HPDE6-E6E7 (cell line): ENCODE data around the gene SETDB1.
A peak's percentile ranks its signal among the peaks of the same experiment; 100 is the strongest.

ENCODE experiments used
- DNase-seq: peaks from one replicate; pipeline ENCODE4 v3.0.0; 2011; ENCODE audit warnings: missing footprints; ENCODE audit errors: extremely low spot score

SETDB1 gene

GRCh38 chr1:150931773-150932172 lies 5.6 kb downstream of the SETDB1 start:
- no peak for DNase-seq

GRCh38 chr1:150944856-150945255 lies 18.7 kb downstream of the SETDB1 start:
- DNase-seq: no peak

- no peak for DNase-seq
These were observed 28.5 kb downstream of the SETDB1 start for GRCh38 chr1:150954708-150955107.

DNA sequence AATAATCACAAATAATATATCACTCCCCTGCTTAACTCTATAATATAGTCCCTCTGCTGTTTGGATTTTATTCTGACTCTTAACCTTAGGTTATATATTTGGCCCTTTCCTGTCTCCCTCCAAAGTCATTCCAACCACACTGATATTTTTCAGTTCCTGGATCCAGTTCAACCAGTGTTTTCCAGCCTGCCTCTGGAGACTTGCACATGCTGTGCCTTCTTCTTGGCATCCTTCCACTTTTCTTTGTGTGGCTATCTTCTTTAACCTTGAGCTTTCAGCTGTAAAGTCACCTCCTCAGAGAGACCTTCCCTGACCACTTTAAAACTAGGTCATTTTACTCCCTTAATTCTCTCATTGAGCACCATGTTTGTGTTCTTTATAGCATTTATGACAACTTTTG lies 29.1 kb downstream of the SETDB1 start:
- no peak for DNase-seq

DNA sequence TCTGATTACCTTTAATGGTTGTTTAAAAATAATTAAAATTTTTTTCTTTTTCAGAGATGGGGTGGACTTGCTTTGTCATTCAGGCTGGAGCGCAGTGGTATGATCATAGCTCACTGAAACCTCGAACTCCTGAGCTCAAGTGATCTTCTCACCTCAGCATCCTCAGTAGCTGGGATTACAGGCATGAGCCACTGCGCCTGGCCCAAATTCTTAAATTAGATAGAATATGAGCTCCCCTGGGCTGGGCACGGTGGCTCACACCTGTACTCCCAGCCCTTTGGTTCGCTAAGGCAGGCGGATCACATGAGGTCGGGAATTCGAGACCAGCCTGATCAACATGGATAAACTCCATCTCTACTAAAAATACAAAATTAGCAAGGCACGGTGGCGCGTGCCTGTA lies 31.5 kb downstream of the SETDB1 start:
- no peak for DNase-seq

DNA sequence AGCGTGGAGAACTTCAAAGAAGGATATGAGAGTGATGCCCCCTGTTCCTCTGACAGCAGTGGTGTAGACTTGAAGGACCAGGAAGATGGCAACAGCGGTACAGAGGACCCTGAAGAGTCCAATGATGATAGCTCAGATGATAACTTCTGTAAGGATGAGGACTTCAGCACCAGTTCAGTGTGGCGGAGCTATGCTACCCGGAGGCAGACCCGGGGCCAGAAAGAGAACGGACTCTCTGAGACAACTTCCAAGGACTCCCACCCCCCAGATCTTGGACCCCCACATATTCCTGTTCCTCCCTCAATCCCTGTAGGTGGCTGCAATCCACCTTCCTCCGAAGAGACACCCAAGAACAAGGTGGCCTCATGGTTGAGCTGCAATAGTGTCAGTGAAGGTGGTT lies 34.5 kb downstream of the SETDB1 start:
- no peak for DNase-seq

DNA sequence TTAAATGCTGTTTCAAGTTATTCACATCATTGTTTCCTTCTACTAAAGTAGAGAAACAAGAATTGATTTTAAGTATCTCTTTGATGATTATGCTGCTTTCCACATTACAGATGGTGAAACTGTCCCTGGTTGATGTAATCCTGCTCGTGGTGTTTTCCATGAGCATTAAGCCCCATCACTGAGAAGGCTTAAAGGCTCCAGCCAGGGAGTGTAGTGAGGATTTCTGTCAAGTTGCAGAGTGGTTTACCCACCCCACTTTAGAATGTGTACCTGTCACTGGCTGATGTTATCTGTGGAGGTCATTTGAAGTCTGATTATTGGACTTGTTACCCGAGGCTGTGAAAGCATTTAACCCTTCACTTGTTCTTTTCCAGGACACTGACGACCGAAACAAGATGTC lies 35.6 kb downstream of the SETDB1 start:
- DNase-seq: no peak

GRCh38 chr1:150963321-150964163 lies 37.4 kb downstream of the SETDB1 start:
- DNase-seq: no peak

GRCh38 chr1:150964164-150964489 lies 38.0 kb downstream of the SETDB1 start:
- DNase-seq: no peak

- DNase-seq: no peak
These were observed 39.4 kb downstream of the SETDB1 start for GRCh38 chr1:150965605-150966004.

GRCh38 chr1:150966011-150966410 lies 39.8 kb downstream of the SETDB1 start:
- DNase-seq: no peak

DNA sequence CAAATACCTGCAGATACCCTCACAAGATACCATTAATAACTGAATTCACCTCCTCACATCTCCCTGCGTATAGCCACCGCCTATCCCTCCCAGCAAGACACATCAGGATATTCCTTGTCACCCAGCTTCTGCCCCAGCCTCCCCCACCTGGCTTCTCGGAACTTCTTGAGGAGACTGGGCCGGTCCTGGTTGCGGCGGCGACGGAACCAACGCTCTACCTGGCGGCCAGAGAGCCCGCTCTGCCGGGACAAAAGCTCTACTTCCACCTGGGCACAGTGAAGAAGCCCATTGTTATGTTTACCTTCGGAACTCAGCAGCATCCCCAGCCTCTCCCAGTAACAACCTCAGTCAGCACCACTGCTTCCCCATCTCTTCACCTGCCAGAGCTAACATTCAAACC lies 41.8 kb downstream of the SETDB1 start:
- no peak for DNase-seq

DNA sequence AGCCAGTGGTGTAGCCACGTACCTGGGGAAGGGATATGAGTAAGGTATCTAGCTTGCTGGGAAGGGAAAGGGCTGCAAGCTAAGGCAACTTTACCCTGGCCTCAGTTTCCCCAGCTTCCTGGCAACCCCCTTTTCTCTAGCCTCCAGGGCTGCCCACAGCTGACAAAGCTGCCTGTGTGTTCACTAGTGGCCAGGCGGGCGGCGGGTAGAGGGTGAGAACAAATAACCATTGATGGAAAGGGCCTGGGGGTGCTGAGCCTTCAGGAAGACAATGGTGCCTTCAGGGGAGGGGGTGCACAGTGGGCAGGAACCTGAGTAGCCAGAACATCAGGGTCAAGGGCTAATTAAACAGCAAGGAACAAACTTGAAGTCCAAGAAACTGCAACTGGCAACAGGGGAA lies 42.3 kb downstream of the SETDB1 start:
- DNase-seq: no peak

DNA sequence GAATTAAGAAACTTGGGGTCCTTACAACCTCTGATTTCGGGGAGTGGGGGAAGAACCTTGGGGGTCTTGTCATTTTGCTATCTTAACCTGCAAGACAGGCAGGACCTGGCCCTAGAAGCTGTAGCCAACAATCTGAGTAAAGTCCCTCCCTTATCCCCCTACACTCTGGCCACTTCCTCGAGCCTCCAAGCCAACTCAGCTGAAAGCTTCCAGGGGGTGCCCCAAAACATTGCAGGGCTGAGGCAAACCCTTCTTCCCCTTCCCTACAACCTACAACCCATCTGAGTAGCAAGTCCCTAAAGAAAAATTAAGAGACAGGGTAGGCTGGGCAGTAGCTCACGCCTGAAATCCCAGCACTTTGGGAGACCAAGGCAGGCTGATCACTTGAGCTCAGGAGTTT lies 43.5 kb downstream of the SETDB1 start:
- no peak for DNase-seq

DNA sequence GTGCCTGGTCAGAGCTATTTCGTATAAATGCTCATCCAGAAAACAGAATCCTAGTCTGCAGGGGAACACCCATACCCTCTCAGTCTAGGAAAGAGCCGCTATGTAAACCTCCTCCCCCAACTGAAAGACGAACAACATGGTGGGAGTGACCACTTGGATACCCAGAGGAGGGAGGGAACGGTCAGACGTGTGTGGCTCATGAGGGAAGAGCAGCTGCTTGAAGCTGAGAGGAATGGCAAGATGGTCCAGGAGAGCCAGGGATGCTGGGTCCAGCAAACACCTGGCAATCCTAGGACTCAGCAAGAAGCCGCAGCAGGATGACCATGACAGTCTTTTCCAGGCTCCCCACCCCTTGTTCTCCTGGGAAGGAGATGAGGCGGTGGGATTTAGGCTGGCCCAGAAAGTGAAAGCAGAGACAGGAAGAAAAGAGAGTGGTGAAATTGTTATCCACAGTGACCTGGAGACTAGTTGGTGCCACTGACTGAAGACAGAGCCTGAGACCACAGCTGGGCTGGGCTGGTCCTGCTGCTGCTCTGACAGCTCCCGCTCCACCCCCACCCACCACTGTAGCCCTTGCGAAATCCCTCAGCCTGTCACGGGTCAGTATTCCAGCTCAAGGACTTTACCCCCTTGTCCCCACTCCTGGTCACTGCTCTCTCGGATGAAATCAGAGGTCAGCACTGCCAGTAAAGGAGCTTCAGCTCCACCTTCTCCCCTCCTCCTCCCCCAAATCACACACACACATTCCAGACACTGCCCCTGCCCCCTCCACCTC lies 44.8 kb downstream of the SETDB1 start:
- DNase-seq: no peak

DNA sequence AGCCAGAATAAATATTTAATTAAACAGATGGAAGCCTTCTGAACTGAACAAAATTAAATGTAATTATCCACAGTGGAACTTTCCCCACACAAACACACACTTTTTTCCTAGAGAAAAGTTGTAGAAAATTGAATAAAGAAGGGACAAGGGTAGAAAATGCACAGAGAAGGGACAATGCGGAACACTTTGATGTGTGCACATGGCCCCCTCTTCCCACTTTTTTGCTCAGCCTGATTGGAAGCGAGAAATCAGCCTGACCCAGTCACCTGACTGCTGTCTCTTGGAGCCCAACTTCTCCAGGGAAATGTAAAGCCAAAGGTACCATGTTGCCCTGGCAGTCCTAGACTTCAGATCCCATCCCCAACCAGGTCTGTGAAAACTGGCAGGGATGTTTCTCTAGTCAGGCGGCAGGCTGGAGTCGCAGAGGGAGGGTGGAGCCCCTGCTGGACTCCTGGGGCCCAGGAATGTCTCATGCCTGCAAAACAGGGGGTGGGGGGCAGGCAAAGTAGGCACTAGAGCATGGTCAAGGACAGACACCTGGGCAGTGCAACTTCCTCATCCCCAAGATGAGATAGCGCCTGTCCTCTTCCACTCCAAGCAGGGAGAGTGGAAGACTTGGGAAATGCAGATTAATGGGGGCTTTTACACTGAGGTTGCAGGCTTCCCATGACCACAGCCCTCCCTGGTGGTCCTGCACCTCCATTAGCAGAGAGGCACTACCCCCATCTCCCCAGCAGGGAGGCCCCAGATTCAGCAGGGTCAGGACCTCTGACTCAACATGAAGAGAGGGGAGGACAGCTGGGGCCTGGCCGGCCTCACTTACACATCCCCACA lies 45.6 kb downstream of the SETDB1 start:
- no peak for DNase-seq

GRCh38 chr1:150972417-150972940 lies 46.3 kb downstream of the SETDB1 start:
- no peak for DNase-seq

- DNase-seq: no peak
These were observed 47.2 kb downstream of the SETDB1 start for GRCh38 chr1:150973258-150973835.

DNA sequence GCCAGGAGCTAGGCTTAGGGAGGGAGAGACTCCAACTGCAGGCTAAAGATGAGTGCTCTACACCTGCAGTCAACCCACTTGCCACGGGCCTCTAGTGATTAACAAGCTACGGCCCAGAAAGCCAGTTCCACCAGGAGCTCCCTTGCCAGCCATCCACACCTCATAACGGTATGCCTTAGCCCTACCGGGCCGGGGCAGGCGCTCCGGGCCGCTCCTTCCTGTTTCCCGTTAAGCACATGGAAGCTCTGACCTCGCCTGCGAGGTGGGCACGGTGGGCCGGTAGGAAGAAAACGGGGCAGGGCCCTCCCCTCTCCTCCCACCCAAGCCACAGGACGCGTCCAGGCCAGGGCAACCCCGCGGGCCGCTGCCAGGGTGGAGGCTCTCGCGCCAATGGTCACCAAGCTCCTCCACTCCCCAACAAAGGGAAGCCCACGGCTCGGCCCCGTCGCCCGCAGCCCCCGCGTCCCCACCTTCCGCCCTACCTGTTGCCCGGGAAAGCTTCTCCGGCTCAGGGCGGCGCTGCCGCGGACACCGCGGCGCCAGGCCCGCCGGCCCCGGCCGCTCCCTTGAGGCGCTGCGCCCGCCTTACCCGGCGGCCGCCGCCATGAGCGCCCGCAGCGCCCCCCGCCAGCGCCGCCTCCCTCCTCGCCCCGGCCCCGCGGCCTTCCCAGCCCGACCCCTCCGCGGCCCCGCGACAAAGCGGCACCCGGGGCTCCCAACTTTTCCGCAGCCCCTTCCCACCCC lies 47.8 kb downstream of the SETDB1 start:
- DNase-seq: peak; percentile 38

GRCh38 chr1:150974580-150975478 lies 48.7 kb downstream of the SETDB1 start, which contains the start of gene CERS2:
TSS of gene CERS2 (minus strand) at chr1:150974835. CDS start at chr1:150969090, 5,745 bp downstream.
- DNase-seq: peak; percentile 74
